Heart left ventricle (tissue), 13 donors: ENCODE results near the gene CCDC170.

Experiments used
- POLR2A ChIP-seq, 2 donors: fragments of 450-650 bp; IDR thresholded peaks; one replicate each; pipeline ENCODE4 v1.6.1; 2017; ENCODE audit warnings: antibody characterized with exemption in 2 of 2, mild to moderate bottlenecking in 2 of 2, moderate library complexity in 2 of 2
- TF ChIP-seq, protein P1 (sequence below), 12 donors: fragments of 200-600 bp; sonication (generic) in 4 of 12; IDR thresholded peaks; one replicate each; pipeline versions ENCODE4 v1.5.0 to v1.8.0; 2018 to 2022; ENCODE audit warnings: antibody characterized with exemption in 12 of 12, mild to moderate bottlenecking in 5 of 12
- donor health status: ischemic (EF 13 %, LVEDD 7.1; RV severe dilation, severe dysfunction).
- donor health status: DM: no; HTN: yes; CAD: no.
- donor health status: DM: no; HTN: no; CAD: no.
- donor health status: ischemic (EF 25% LVEDD 6.9; RV normal size, moderate dysfunction).
- donor health status: ischemic (EF 25% LVEDD 5.7; RV mildly dilated, moderate dysfunction).
- donor health status: ischemic (EF 35%, LVEDD 5.7; RV mildly dilated, moderate dysfunction).
- donor health status: nonischemic (EF 11% LVEDD 7.7; RV severe dilation, severe dysfunction).
- donor health status: DM: yes; HTN: yes; CAD: no.
- donor health status: PGD.
- donor health status: ischemic (EF 29% LVEDD 5.4; RV normal size, mild dysfunction).
- donor health status: nonischemic (EF 23%, LVEDD 6.1; RV moderate dilation, normal function).

DNA sequence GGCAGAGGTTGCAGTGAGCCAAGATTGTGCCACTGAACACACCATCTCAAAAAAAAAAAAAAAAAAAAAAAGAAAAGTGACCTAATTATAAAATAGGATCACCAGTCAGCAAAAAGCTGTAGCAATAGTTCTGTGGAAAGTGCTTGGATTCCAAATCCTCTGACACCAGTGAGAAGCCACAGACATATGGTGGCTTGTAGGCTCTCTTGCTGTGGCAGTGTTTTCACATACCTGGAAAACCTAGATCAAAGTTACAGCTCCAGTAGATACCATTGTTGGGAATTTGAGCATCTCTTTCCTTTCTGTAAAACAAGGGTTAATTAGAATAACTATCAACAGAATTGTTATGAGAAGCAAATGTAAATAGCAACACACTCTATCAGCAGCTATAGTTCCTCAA, 4.1 kb downstream of the CCDC170 start:
- TF ChIP-seq, protein P1, sequence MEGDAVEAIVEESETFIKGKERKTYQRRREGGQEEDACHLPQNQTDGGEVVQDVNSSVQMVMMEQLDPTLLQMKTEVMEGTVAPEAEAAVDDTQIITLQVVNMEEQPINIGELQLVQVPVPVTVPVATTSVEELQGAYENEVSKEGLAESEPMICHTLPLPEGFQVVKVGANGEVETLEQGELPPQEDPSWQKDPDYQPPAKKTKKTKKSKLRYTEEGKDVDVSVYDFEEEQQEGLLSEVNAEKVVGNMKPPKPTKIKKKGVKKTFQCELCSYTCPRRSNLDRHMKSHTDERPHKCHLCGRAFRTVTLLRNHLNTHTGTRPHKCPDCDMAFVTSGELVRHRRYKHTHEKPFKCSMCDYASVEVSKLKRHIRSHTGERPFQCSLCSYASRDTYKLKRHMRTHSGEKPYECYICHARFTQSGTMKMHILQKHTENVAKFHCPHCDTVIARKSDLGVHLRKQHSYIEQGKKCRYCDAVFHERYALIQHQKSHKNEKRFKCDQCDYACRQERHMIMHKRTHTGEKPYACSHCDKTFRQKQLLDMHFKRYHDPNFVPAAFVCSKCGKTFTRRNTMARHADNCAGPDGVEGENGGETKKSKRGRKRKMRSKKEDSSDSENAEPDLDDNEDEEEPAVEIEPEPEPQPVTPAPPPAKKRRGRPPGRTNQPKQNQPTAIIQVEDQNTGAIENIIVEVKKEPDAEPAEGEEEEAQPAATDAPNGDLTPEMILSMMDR (IDR thresholded peaks at IDR 0.05), result no peak
- no peak for TF ChIP-seq POLR2A (IDR thresholded peaks at IDR 0.05)
